H1 (cell line): ENCODE measurements around the gene JAKMIP1. TPM values are rescaled to one million over a fixed set of nuclear protein-coding genes. Genes with fewer than 3 reads are reported as not detected.

Source experiments
- CBX5 ChIP-seq: fragments of 300-800, 300-1000 bp; sonication (generic); IDR thresholded peaks from 2 replicates; pipeline ENCODE4 v1.7.1; 2016; ENCODE audit warnings: antibody characterized with exemption, low read length, low read depth
- JUND ChIP-seq: IDR thresholded peaks from 2 replicates; pipeline ENCODE4 v1.6.1; 2011; ENCODE audit warnings: mild to moderate bottlenecking, improper control_type of control experiment, low read length
- KDM4A ChIP-seq: IDR thresholded peaks from one replicate; pipeline ENCODE4 v1.7.1; 2012; ENCODE audit warnings: low read depth, mild to moderate bottlenecking, moderate library complexity, low read length, inconsistent platforms; ENCODE audit not compliant: severe bottlenecking
- KDM5A ChIP-seq: fragments of 200-600 bp; IDR thresholded peaks from 2 replicates; pipeline ENCODE4 v1.7.1; 2012; ENCODE audit warnings: mild to moderate bottlenecking, low read length, inconsistent platforms, mixed read lengths
- RXRA ChIP-seq: IDR thresholded peaks from 2 replicates; pipeline ENCODE4 v1.6.1; 2011; ENCODE audit warnings: low read depth, mild to moderate bottlenecking, low read length, moderate library complexity; ENCODE audit not compliant: insufficient read depth
- SUZ12 ChIP-seq: fragments of 200-600 bp; sonication (generic); IDR thresholded peaks from 2 replicates; pipeline ENCODE4 v1.6.1; 2012; ENCODE audit warnings: mild to moderate bottlenecking, inconsistent platforms, low read length, moderate library complexity, mixed read lengths
- TCF12 ChIP-seq: IDR thresholded peaks from 2 replicates; pipeline ENCODE4 v1.6.1; 2011; ENCODE audit warnings: low read depth, mild to moderate bottlenecking, low read length
- YY1 ChIP-seq: IDR thresholded peaks from 2 replicates; pipeline ENCODE4 v1.6.1; 2011; ENCODE audit warnings: low read depth, mild to moderate bottlenecking, low read length
- polyA plus RNA-seq, 7 experiments: library from polyadenylated mRNA; depleted of rRNA in 3 of 7; stranded (reverse) in 5 of 7; unstranded in 2 of 7; fragments of >200 nt in 5 of 7; fragments of 200-250 nt in 2 of 7; gene quantifications; 1 replicate in 5 of 7; 2 replicates in 1 of 7; 4 replicates in 1 of 7; pipeline versions ENCODE4 v1.2.1 to v1.2.3, GENCODE V29; 2011 to 2013; ENCODE audit warnings: missing spikeins in 2 of 7, mixed read lengths in 2 of 7
- total RNA-seq: library from RNA; stranded (reverse); fragmentation: NEBNext Ultra II Directional; extraction: Animal tissue kit (Norgen Biotek cat#: 25700); gene quantifications from 2 replicates; pipeline ENCODE4 v1.2.1, GENCODE V29; 2021

JAKMIP1 gene
- total and polyA plus RNA-seq, 2 of the 8 experiments (the other 6 are each of a cell fraction or from before 2014, with no cell fraction given), result 2.5 to 4.4 TPM

GRCh38 chr4:6009452-6009851 lies 190.9 kb downstream of the JAKMIP1 start (continued):
- TF ChIP-seq KDM4A (no peak), RXRA (no peak), SUZ12 (no peak), YY1 (no peak), CBX5 (no peak), JUND (no peak), TCF12 (no peak), KDM5A (no peak)
